Measurements from ENCODE around the gene AP1S1.

DNA sequence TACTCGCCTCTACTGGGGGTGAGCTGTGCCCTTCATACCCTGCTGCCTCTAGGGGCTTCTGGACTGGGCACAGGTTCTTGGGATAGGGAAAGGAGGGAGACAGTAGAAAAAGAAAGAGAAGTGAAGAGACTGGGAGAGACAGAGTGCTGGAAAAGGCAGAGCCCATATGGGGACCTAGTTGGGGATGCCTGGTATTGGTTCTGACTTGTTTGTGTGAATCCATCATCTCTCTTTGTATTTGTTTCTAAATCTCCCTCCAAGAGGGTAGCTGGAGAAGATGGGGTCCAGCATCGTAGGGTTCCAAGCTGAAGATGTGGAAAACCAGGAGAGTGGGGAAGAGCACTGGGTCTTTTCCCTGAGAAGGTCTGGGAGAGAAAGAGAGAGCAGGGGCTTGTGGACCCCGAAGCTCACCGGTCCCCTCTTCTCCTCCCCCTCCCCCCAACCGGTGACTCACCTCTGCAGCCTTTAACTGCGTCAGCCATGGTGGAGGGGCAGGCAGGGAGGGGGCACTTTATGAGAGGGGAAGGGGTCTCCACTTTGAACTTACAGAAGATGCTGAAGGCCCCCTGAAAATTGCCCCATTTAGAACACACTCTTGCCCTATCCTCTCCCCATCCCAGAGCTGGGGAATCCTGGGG, 14.3 kb downstream of the AP1S1 start:
- TF ChIP-seq, protein P1, sequence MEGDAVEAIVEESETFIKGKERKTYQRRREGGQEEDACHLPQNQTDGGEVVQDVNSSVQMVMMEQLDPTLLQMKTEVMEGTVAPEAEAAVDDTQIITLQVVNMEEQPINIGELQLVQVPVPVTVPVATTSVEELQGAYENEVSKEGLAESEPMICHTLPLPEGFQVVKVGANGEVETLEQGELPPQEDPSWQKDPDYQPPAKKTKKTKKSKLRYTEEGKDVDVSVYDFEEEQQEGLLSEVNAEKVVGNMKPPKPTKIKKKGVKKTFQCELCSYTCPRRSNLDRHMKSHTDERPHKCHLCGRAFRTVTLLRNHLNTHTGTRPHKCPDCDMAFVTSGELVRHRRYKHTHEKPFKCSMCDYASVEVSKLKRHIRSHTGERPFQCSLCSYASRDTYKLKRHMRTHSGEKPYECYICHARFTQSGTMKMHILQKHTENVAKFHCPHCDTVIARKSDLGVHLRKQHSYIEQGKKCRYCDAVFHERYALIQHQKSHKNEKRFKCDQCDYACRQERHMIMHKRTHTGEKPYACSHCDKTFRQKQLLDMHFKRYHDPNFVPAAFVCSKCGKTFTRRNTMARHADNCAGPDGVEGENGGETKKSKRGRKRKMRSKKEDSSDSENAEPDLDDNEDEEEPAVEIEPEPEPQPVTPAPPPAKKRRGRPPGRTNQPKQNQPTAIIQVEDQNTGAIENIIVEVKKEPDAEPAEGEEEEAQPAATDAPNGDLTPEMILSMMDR (IDR thresholded peaks at IDR 0.05; ENCODE audit: low read depth, low read length) = no peak
- no peak for TF ChIP-seq POLR2A (IDR thresholded peaks at IDR 0.05; ENCODE audit: extremely low read depth, insufficient read length)

All from NB4 (cell line).